ENCODE results near the gene GPC4. TPM values are rescaled to one million over a fixed set of nuclear protein-coding genes. Genes with fewer than 3 reads are reported as not detected.

Gene GPC4
- total and polyA plus RNA-seq, 7 donors = 7.3 to 22.0 (median 12.3) TPM

GRCh38 chrX:133302775-133303445, 112.4 kb downstream of the GPC4 start:
- WGBS, 3 donors = 81 to 93% (median 84%) methylated on average over 10 of the region's 10 CpGs
- Histone ChIP-seq H3K27ac (no peak overlapping the region), H3K4me1 (peaks cover 1% of the 10 kb centered on the region), H3K27me3 (ENCODE audit: insufficient read depth in 3 of 3, low read length in 2 of 3) (peaks cover 0 to 3% (median 0%) of the 10 kb centered on the region in 3 donors), H3K9me3 (no peaks in the 10 kb centered on the region), H3K36me3 (ENCODE audit: insufficient read depth in 1 of 2, low read depth in 1 of 2) (peaks cover 0 to 17% of the 10 kb centered on the region in 2 donors), H3K4me3 (no peak overlapping the region)
- no peak for DNase-seq
- intact Hi-C loops (cut with DNase I) = no loop called here
- no peak for ATAC-seq
- no peak for TF ChIP-seq CTCF (IDR thresholded peaks at IDR 0.05)

- Histone ChIP-seq H3K36me3 (ENCODE audit: insufficient read depth in 1 of 2, low read depth in 1 of 2) (peaks cover 0 to 17% of the 10 kb centered on the region in 2 donors), H3K27me3 (ENCODE audit: insufficient read depth in 3 of 3, low read length in 2 of 3) (peaks cover 0 to 3% (median 0%) of the 10 kb centered on the region in 3 donors), H3K4me3 (no peak overlapping the region), H3K4me1 (no peaks in the 10 kb centered on the region), H3K9me3 (no peaks in the 10 kb centered on the region), H3K27ac (no peak overlapping the region)
- no peak for DNase-seq
- TF ChIP-seq CTCF (IDR thresholded peaks at IDR 0.05) = no peak
- ATAC-seq = no peak
- intact Hi-C loops (cut with DNase I) = no loop called here
Observed at GRCh38 chrX:133300591-133300990, 114.7 kb downstream of the GPC4 start.

- no peak for ATAC-seq
- Histone ChIP-seq H3K36me3 (ENCODE audit: insufficient read depth in 1 of 2, low read depth in 1 of 2) (peaks cover 0 to 4% of the 10 kb centered on the region in 2 donors), H3K4me3 (no peak overlapping the region), H3K27ac (no peak overlapping the region), H3K27me3 (ENCODE audit: insufficient read depth in 3 of 3, low read length in 2 of 3) (peaks cover 0 to 6% (median 0%) of the 10 kb centered on the region in 3 donors), H3K9me3 (no peaks in the 10 kb centered on the region), H3K4me1 (no peaks in the 10 kb centered on the region)
- TF ChIP-seq CTCF (IDR thresholded peaks at IDR 0.05) = no peak
- 63 to 100% (median 83%) methylated on average over 1 of the region's 1 CpG for WGBS, 3 donors
- DNase-seq = no peak
- intact Hi-C loops (cut with DNase I) = no loop called here
Observed at GRCh38 chrX:133297284-133297683, 118.0 kb downstream of the GPC4 start.

- intact Hi-C loops (cut with DNase I) = no loop called here
Observed at GRCh38 chrX:133294126-133294525, 121.2 kb downstream of the GPC4 start.

More at GRCh38 chrX:133294126-133294525, 121.2 kb downstream of the GPC4 start:
- ATAC-seq (peak in 1 of 4 donors; percentile 37), DNase-seq (no peak)
- H3K4me3 ChIP-seq = no peak overlapping the region
- no peak overlapping the region for H3K27ac ChIP-seq
- TF ChIP-seq CTCF (IDR thresholded peaks at IDR 0.05) = no peak
- no peaks in the 10 kb centered on the region for H3K36me3 ChIP-seq (ENCODE audit: insufficient read depth in 1 of 2, low read depth in 1 of 2)
- H3K4me1 ChIP-seq = no peaks in the 10 kb centered on the region
- 40 to 50% (median 44%) methylated on average over 1 of the region's 1 CpG for WGBS, 3 donors
- H3K9me3 ChIP-seq = no peaks in the 10 kb centered on the region
- peaks cover 0 to 6% (median 0%) of the 10 kb centered on the region in 3 donors for H3K27me3 ChIP-seq (ENCODE audit: insufficient read depth in 3 of 3, low read length in 2 of 3)

Data from psoas muscle (tissue), 8 donors.